Fibroblast of skin of back (primary cell): ENCODE measurements around the gene ITPR1.
"Not testable (repeated sequence)": the region's sequence is repeated elsewhere in the genome, so short reads cannot be mapped to it uniquely, and the experiment has no call there.

Source experiments
- DNase-seq: peaks from one replicate; pipeline ENCODE4 v3.0.0-alpha.2; 2013

ITPR1 gene

DNA sequence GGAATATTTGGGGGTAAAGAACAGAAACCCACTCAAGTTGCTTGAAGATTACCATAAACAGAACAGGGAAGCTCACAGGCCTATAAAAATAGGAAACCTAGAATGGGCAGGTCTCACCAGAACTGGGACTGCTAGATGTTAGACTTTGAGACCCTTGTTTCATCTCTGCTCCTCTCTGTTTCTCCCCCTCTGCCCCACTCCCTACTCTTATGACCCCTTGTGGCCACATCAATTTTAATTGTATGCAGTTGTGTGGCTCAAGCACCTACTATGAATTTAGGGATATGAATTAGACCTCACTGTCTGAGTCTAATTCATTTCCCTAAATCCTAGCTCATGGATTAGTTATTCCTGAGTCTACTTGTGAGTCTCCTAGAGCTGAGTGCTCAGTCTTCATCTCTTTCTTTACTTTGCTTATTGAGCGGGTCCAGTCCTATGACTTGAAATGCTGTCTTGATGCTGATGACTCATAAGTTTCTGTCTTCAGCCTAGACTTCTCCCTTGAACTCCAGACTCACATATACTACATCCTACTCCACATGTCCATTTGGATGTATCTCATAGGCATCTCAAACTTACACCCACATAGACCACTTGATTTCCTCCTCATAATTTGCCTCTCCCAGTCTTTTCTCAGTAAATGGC is 78.7 kb downstream of the ITPR1 start:
- DNase-seq = no peak

DNA sequence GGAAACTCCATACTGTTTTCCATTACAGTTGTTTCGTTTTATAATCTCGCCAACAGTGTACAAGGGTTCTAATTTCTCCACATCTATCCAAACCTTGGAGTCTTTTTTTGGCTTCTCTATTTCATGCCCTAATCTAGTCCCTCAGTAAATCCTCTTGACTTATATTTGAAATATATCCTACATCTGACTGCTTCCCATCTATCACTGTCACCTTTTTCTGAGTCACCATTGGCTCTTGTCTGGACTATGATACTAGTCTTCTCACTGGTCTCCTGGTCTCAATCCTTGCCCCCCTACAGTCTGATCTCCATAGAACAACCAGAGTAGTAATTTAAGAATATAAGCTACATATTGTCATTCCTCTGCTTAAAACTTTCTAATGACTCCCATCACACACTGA is 80.0 kb downstream of the ITPR1 start:
- no peak for DNase-seq

DNA sequence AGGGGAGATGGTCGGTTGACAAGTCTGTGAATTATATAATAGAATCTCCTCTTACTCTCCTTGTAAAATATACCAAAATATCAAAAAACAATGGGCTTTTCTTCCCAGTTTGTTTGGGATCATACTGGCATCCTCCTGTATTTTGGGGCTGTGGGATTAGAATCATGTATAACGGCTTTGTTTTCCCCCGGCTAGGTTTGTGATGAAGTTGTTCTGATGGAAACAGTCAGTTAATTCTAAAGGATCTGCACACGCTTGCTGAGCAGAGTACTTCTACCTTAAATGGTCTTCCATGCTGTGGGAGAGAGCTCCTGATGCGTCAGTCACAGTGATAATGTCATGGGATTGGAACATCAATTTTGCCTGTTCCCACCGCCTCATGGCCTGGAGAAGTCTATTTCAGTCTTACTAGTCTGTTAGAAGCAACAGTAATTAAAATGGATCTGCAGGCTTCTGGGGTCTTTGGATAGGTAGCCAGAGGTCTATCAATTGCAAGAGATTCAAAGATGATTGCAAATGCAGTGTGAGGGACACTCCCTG is 81.3 kb downstream of the ITPR1 start:
- no peak for DNase-seq

DNA sequence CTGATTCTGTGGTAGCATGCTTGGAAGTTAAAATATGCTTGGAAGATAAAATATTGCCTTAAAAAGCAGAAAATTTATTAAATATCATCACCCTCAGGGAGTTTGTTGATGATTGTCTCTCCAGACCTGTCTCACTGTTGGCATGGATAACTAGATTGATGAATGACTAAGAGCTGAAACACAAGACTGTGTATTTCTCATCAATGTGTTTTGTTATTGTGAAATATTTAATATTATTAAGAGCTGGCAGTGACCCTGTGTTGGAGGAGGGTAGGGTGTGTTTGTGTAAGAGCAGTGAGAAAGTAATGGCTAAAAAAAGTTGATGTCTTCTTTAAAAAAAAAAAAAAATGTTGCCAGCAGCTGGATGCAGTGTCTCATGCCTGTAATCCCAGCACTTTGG is 82.2 kb downstream of the ITPR1 start:
- DNase-seq = no peak

DNA sequence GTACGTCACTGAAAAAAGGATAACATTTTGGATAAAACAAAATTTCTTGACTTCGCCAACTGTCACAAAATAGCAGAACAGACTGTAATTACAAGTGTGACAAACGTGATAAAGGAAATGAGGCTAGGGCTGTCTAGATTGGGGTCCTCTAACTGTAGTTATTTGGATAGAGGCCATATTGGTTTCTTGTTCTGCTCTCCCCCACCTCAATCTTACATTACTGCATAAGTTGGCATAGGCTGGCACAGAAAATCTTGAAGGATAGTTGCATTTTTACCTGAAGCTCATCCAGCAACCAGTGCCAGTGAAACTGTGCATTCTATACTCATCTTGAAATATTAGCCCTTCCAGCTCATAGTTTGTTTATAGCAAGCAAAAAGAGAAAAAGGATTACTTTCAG is 84.6 kb downstream of the ITPR1 start:
- no peak for DNase-seq

DNA sequence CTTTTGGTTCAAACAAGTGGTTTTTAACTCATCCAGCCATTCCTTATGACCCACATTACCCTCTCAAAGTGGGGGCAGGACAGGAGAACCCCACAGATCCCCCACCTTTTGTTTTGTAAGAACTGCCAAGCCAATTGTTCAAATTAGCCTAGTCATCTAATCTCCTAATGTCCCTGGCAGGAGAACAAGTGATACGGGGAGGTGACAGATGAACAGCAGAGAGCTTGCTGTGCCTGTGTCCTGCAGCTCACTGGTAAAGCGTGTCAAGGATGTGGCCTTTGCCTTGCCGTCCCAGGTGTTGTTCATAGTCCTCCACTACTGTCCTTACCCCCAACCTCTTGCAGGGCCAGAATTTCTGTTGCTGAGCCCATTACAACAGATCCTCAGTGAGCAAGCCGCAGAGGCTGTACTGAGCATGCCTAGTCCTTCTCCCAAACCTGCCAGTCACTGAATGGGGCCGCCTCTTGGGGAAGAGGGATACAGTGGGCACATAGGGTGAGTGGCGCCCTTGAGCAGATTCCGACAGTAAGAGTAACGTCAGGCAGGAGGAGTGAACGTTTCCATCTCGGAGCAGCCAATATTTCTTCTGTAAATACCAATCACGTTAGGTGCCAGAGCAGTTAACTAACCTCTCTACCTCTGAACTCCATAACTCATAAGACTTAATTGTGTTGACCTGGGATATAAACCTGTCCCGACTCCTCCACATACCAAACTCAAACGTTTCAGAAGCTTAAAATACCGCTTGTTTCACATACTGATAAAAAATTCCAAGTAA is 87.4 kb downstream of the ITPR1 start:
- DNase-seq = no peak

DNA sequence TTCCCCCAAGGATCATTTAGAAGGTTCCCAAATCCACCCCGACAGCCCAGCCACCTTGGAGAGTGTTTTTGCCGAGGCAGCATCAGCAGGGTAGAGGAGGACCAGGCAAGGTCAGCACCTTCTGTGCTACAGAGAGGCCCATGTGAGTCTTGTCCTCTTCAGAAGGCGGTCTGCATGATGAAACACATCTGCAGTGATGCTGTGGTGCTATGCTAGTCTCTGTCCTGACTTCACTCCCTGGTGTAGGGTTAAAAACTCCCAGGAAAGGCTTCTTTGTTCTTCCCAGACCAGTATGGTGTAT is 87.9 kb downstream of the ITPR1 start:
- DNase-seq = no peak

DNA sequence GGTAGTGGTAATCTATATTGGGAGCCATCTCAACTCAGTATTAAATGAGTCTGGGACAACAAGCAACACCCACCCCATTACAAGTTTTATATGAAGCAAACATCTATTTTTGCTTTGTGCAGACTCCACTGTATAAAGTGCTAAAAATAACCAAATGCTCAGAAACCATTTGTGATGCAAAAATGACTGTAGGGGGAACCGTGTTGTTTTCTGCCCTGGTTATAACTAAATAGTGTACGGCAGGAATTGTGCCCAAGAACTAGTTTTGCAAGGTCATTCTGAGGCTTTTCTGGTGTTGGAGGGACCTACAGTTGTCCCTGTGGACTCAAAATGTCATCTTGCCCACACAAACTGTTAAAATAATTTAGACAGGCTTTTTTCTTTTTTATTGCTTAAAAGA is 88.3 kb downstream of the ITPR1 start:
- no peak for DNase-seq

DNA sequence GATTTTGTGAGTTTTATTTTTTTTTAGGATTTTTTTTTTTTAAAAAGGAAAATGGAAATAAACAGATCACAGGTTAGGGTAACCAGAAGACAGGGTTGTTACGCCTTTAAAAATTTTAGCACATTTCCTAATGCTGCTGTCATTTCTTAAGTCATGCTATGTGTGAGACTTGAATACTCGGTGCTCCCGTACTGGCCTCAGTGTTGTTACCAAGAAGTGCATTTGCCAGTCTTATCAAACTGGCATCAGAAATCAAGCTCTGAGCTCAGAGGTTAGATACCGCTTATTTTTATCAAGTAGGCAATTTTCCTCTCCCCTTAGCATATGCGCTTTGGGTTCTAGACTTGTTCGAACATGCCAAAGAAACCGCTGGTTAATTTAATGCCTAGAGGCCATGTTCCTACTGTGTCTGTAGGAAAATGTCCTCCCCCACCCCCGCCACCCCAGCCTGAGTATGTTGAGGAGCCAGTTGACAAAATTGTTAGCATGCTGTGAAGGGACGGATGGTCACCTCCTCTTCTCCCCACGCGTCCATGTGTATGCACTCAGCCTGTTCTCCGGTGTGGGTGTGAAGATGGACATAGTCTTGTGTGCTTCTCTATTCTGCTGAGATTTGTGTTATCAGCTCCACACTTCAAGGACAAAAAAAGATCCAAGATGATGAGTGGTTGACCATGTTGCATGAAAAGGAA is 88.9 kb downstream of the ITPR1 start:
- no peak for DNase-seq

DNA sequence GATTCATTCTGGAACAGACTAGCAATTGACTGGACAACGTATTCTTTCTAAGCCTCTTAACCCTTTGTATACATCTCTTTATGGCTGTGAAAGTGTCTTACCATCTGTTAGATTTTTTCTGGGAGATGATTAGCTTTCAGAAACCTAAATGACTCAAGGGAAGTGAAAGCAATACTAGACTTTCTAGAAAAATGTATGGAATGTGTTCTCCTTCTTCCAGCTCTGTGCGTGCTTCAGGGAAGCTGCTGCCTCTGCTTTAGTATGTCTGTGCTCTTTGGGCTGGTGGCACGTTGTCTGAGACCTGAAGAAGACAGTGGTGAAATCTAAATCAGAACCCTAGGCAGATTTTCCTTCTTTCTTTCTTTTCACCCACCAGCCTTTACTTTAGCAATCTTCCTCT is 89.5 kb downstream of the ITPR1 start:
- peak; percentile 48 for DNase-seq

DNA sequence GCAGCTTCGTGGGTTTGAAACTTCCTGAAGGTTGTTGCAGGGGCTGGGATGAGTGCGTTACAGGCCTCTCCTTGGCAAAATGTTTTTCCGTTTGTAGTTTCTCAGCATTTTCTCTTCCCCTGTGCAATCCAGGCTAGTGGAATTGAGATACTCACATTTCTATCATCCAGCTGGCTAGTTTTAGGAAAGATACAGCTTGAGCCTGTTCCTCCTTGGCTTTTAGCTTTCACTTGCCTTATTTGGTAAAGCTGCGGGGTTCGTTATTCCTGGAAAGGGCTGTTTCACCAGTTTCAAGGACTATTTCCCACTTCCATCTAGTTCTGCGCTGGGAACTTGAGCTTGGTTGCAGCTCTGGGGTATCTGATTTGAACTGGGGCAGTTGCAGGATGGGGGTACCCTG is 90.3 kb downstream of the ITPR1 start:
- DNase-seq = no peak

DNA sequence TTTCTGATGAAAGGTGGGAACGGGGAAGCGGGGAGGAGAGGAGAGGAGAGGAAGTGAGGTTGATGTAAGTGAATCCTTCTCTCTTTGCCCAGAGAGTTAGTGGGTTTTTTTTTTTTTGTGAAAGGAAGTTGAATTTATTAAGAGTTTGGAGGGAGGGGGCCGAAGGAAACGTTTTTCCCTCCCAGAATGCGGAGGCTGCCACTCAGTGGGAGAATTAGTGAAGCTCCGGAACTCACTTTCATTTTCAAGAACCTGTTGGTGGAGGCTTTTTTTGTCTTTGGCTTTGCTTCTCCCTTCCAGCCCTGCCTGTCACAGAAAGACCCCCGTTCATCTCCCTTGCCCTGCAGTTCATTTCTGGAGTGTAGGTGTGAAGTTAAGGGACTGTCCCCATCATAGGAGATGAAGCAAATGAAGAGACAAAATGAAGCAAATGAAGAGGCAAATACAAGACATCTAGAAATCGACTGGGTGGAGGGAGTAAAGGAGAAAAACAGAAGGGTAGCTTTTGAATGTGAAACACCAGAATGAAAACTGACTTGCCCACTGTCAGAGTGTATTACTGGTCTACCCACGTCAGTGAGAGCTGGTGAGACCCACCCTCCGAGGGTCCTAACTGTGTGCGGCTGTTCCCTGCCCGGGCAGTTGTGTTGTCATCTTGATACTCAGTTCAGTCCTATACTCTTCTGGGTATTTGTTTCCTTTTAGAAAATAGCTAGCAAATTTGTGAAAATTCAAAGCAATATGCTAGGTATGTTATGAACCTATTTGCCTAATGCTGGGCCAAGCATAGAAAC is 91.5 kb downstream of the ITPR1 start:
- no peak for DNase-seq

DNA sequence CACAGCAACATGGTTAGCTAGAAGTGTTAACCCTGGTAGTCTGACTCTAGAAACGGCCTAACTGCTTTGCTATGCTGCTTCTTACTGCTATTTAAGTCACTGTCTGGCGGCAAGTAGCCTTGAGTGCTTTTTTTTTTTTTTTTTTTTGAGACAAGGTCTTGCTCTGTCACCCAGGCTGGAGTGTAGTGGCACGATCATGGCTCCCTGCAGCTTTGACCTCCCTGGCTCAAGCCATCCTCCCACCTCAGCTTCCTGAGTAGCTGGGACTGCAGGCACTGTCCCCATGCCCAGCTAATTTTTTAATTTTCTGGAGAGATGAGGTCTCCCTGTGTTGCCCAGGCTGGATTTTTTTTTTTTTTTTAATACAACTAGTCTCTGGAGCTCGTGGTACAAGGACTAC is 93.2 kb downstream of the ITPR1 start:
- DNase-seq = no peak

DNA sequence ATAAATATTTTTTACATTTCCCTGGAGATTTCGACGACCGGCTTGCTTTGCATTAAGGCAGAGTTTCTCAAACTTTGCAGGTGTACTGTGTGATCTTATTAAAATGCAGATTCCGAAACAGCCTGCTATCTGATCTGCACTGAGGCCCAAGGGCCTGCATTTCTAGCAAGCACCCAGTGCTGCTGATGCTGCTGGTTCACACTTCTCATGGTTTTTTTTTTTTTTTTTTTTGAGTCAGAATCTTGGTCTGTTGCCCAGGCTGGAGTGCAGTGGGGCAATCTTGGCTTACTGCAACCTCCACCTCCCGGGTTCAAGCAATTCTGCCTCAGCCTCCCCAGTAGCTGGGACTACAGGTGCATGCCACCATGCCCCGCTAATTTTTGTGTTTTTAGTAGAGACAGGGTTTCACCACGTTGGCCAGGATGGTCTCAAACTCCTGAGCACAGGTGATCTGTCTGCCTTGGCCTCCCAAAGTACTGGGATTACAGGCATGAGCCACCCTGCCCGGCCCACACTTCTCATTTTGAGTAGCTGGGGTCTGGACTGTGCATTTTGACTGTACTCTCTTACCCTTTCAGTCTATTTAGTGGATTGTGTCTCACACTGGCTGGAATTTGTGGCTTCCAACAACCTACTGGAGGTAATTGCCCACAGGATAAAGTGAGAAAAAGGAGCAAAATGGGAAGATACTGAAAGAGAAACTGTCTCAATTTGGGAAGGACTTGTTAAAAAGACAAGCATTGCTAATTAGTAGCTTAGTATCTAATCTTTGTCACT is 94.1 kb downstream of the ITPR1 start:
- no peak for DNase-seq

DNA sequence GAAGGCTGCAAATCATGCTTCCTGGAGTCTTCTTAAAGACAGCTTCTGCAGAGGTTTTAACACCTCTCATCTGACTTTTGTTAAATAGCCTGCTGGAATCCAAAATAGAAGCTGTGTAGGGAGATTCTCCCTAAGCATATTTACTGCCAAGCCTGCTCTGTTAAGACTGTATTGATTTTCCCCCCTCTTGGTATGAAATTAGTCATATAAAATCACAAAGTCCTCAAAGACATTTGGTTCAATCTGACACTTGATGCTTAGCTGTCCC is 94.6 kb downstream of the ITPR1 start:
- DNase-seq = no peak

DNA sequence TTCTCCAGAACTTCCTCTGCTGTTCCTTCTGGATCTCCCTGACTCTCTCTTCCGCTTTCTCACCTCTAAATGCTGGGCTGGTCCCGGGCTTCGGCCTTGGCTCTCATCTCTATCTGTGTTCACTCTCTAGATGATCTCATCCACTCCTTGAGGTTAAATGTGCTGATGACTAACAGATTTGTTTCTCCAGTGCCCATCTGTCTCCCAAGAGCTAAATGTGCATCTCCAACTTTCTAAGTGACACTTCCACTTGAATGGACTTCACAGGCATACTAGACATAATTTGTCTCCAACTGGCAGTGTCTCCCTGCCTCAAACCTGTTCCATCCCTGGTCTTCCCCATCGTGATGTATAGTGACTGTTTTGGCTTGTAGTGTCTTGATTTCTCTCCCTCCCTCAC is 95.3 kb downstream of the ITPR1 start:
- peak; percentile 21 for DNase-seq

DNA sequence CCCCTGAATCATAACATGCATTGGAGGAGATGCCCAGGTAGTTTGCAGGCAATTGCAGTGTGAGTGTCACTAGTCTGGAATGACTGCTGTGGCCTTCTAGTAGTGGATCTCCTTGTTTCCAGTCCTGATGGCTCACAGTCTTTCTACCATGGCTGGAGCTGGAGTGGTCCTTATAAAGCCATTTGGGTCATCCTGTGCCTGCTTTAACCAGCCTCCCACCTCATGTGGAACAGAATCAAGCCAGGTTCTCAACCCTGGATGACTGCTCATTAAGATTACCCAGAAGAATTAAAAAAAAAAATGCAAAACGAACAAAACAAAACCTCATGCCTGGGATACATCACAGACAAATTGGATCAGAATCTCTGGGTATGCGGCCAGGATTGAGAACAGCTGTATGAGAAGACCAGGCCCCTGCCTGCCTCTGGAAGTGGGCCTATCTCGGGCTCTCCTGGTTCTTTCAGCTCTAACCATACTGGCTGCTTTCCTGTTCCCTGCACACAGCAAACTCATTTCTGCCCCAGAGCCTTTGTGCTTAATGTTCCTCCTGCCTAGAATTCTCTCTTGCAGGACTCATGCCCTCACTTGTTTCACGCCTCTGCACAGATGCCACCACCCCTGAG is 96.4 kb downstream of the ITPR1 start:
- no peak for DNase-seq

DNA sequence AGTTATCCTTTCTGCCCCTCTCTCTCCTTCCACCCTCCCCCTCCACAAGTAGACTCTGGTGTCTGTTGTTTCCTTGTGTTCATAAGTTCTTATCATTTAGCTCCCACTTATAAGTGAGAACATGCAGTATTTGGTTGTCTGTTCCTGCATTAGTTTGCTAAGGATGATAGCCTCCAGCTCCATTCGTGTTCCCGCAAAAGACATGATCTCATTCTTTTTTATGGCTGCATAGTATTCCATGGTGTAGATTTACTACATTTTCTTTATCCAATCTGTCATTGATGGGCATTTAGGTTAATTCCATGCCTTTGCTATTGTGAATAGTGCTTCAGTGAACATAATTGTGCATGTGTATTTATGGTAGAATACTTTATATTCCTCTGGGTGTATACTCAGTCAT is 97.7 kb downstream of the ITPR1 start:
- DNase-seq = not testable (repeated sequence)

DNA sequence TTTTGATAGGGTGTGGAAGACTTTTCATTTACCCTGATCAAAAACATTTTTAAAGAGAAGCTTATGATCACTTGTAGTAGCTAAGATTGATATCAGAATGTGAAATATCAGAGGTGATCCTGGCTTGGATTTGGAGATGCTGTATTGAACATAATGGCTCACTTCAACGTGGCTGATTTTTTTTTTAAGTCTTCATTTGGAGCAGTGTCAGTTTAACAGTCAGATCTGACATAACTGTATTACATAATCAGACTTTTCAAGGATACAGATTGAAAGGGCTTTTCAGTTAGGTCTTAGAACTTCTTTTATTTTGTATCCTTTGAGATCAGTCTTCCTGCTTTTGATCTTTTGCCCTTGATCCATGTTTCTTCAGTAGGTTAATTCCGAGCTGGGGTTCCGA is 98.5 kb downstream of the ITPR1 start:
- no peak for DNase-seq

DNA sequence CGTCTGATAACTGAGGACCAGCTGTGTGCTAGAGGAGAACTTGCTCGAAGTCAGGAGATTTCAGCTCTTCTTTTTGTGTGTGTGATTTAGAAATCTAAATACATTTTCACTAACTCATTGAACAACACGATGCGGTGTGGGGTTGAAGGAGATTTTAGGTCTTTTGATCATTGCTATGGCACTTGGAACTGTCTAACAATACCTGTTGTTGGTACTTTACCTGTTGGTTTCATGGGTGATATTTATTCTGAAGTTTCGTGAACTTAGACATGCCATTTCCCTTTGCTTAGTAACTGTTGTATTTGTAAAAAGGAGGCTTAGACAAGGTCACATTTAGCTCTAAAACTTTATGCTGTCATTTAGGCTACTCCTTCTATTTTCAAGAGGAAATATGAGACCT is 99.9 kb downstream of the ITPR1 start:
- DNase-seq = no peak

DNA sequence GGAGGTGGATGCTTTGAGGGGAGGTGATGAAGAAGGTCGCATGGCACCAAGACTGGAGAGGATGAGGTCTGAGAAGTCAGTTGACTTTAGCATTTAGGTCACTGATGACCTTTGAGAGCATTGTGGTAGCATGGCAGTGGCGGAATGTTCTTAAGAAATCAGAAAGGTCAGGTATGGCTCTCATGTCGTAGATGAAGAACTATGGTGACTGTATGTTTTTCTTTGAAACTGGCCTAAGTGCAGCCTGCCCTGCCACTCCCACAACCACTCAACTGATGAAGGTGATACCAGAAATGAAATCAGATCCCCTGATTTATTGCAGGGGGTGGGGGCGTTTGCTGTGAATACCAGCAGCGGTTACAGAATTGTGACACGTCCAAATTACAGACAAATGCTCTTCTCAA is 102.6 kb downstream of the ITPR1 start:
- no peak for DNase-seq

DNA sequence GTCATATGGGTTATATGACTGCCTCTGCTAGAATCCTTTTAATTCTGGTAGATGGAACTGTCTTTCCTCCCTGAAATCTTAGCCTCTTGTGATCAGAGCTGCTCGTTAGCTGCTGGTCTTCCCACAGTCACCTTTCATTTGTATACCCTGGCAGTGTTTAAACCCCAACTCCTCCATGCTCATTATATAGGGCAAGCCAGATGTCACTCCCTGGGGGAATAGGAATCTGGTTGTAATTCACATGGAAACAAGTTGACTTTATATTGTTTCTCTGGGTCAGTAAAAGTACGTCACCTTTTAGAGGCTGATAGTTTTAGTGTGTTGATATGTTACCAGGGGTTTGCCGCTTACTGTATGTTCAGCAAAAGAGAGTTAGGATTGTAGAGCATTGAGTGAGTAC is 103.5 kb downstream of the ITPR1 start:
- DNase-seq = no peak
